Heart right ventricle (tissue), 16 donors: Measurements from ENCODE around the gene TMEM151B. TPM values are rescaled to one million over a fixed set of nuclear protein-coding genes. Genes with fewer than 3 reads are reported as not detected.

Source experiments
- ATAC-seq, 8 donors: fragments of 200-7000 bp; cut with Tn5 transposase; one replicate each; pipeline ENCODE4 v1.9.1; 2020; ENCODE audit warnings: mild to moderate bottlenecking in 8 of 8, moderate library complexity in 8 of 8, moderate number of reproducible peaks in 1 of 8
- DNase-seq, 2 donors: peaks; one replicate each; pipeline ENCODE4 v3.0.0-alpha.2; 2020
- H3K27ac ChIP-seq, 10 donors: fragments of 200-600 bp; sonication (generic) in 2 of 10; one replicate each; pipeline versions ENCODE4 v1.5.0 to v1.8.0; 2020 to 2022; ENCODE audit warnings: mild to moderate bottlenecking in 3 of 10
- H3K27me3 ChIP-seq, 7 donors: fragments of 200-600 bp; one replicate each; pipeline ENCODE4 v1.8.0; 2021 to 2022; ENCODE audit warnings: mild to moderate bottlenecking in 2 of 7
- H3K36me3 ChIP-seq, 9 donors: fragments of 200-600 bp; sonication (generic) in 1 of 9; one replicate each; pipeline versions ENCODE4 v1.5.0 to v1.8.0; 2020 to 2022; ENCODE audit warnings: mild to moderate bottlenecking in 2 of 9
- H3K4me1 ChIP-seq, 9 donors: fragments of 200-600 bp; sonication (generic) in 1 of 9; one replicate each; pipeline versions ENCODE4 v1.5.0 to v1.8.0; 2020 to 2022; ENCODE audit warnings: mild to moderate bottlenecking in 4 of 9
- H3K4me3 ChIP-seq, 10 donors: fragments of 200-600 bp; sonication (generic) in 2 of 10; one replicate each; pipeline versions ENCODE4 v1.5.0 to v1.8.0; 2020 to 2022; ENCODE audit warnings: mild to moderate bottlenecking in 7 of 10, moderate library complexity in 2 of 10
- H3K9me3 ChIP-seq, 11 donors: fragments of 200-600 bp in 10 of 11; sonication (generic) in 2 of 11; one replicate each; pipeline versions ENCODE4 v1.5.0 to v1.8.0; 2013 to 2022; ENCODE audit warnings: mild to moderate bottlenecking in 2 of 11, control low read depth in 1 of 11, moderate library complexity in 1 of 11
- CTCF ChIP-seq, 9 donors: fragments of 200-600 bp; sonication (generic) in 2 of 9; IDR thresholded peaks; one replicate each; pipeline versions ENCODE4 v1.5.0 to v1.8.0; 2021 to 2022; ENCODE audit warnings: antibody characterized with exemption in 9 of 9, mild to moderate bottlenecking in 5 of 9, moderate library complexity in 1 of 9
- WGBS, 2 donors: extraction: QIAGEN DNeasy Blood & Tissue Kit; methylation state at CpG; one replicate each; pipeline ENCODE4 v1.1.7; 2013; ENCODE audit warnings: inconsistent platforms in 1 of 2; 5-methylcytosine and 5-hydroxymethylcytosine counted together
- intact Hi-C, 10 donors: fragments of 100-400 bp; cut with DNase I; formaldehyde crosslinking; loops; one replicate each; pipeline versions ENCODE4 v1.11.1 to v1.14.2; 2022
- polyA plus RNA-seq, 2 donors: library from polyadenylated mRNA; stranded (reverse); fragments of 200-250 nt; gene quantifications; one replicate each; pipeline ENCODE4 v1.2.3, GENCODE V29; 2013
- total RNA-seq, 10 donors: library from RNA; stranded (reverse); fragmentation: NEBNext Ultra II Directional in 3 of 10; extraction: Animal tissue kit (Norgen Biotek cat#: 25700) in 3 of 10; gene quantifications; one replicate each; pipeline versions ENCODE4 v1.2.1 to v1.2.4, GENCODE V29; 2021 to 2023
- donor health status: Arrhythmogenic right ventricular cardiomyopathy.
- donor health status: ischemic (EF 13 %, LVEDD 7.1; RV severe dilation, severe dysfunction).
- donor health status: healthy with polysubstance abuse.
- donor health status: DM: no; HTN: yes; CAD: no.
- donor health status: DM: no; HTN: no; CAD: no.
- donor health status: ischemic (EF 25% LVEDD 6.9; RV normal size, moderate dysfunction).
- donor health status: ischemic (EF 25% LVEDD 5.7; RV mildly dilated, moderate dysfunction).
- donor health status: healthy.
- donor health status: DM: yes; HTN: yes; CAD: no.
- donor health status: Ischemic cardiomyopathy.
- donor health status: ischemic (EF 35%, LVEDD 5.7; RV mildly dilated, moderate dysfunction).
- donor health status: nonischemic (EF 11% LVEDD 7.7; RV severe dilation, severe dysfunction).
- donor health status: DM: yes; HTN: yes; CAD: no.
- donor health status: PGD.
- donor health status: ischemic (EF 29% LVEDD 5.4; RV normal size, mild dysfunction).
- donor health status: nonischemic (EF 23%, LVEDD 6.1; RV moderate dilation, normal function).

The TMEM151B gene
- total and polyA plus RNA-seq, 12 donors, result 0.09 to 2.2 (median 0.43) TPM; not detected in 4

GRCh38 chr6:44233567-44234100 is 36.6 kb upstream of the TMEM151B start:
- no peak for DNase-seq
- peak in 2 of 8 donors; percentile 4 to 42 for ATAC-seq
- no peak overlapping the region for H3K4me3 ChIP-seq

GRCh38 chr6:44234101-44235025 is 35.9 kb upstream of the TMEM151B start:
- intact Hi-C loops, result loop anchor here (1.0 to 10.0 kb wide), 10 partner anchors 13 to 140 kb away; no protein-coding TSS in a partner anchor
- Histone ChIP-seq H3K9me3 (no peaks in the 10 kb centered on the region), H3K4me1 (peaks cover 23 to 91% (median 64%) of the 10 kb centered on the region in 9 donors), H3K27ac (peak overlapping the region; percentile 52 to 98 (median 90)), H3K4me3 (no peak overlapping the region), H3K27me3 (no peaks in the 10 kb centered on the region), H3K36me3 (peaks cover 0 to 55% (median 24%) of the 10 kb centered on the region in 9 donors)
- peak; percentile 54 to 83 (median 71) for ATAC-seq
- peak; percentile 69 to 89 (median 86) for TF ChIP-seq CTCF (IDR thresholded peaks at IDR 0.05)
- WGBS, 2 donors, result 14 to 19% methylated on average over 5 of the region's 5 CpGs
- DNase-seq, result peak; percentile 89 to 90

More at GRCh38 chr6:44233567-44234100, 36.6 kb upstream of the TMEM151B start:
- peak overlapping the region; percentile 52 to 98 (median 90) for H3K27ac ChIP-seq
- H3K4me1 ChIP-seq, result peaks cover 23 to 97% (median 72%) of the 10 kb centered on the region in 9 donors
- no peaks in the 10 kb centered on the region for H3K27me3 ChIP-seq
- TF ChIP-seq CTCF (IDR thresholded peaks at IDR 0.05), result no peak
- peaks cover 0 to 56% (median 24%) of the 10 kb centered on the region in 9 donors for H3K36me3 ChIP-seq
- no peaks in the 10 kb centered on the region for H3K9me3 ChIP-seq
- intact Hi-C loops, result loop anchor here in 8 of 10 donors (1.0 to 10.0 kb wide), 8 partner anchors 12 to 139 kb away; no protein-coding TSS in a partner anchor
- WGBS, 2 donors, result 35 to 45% methylated on average over 14 of the region's 14 CpGs

GRCh38 chr6:44235269-44235668 is 35.0 kb upstream of the TMEM151B start:
- no peaks in the 10 kb centered on the region for H3K9me3 ChIP-seq
- TF ChIP-seq CTCF (IDR thresholded peaks at IDR 0.05), result no peak
- H3K4me3 ChIP-seq, result no peak overlapping the region
- DNase-seq (no peak), ATAC-seq (no peak)
- WGBS, 2 donors, result 63% methylated on average over 6 of the region's 6 CpGs
- peak overlapping the region in 9 of 10 donors; percentile 75 to 98 (median 90) for H3K27ac ChIP-seq
- intact Hi-C loops, result loop anchor here (2.0 to 10.0 kb wide), 7 partner anchors 14 to 140 kb away; no protein-coding TSS in a partner anchor
- no peaks in the 10 kb centered on the region for H3K27me3 ChIP-seq
- H3K36me3 ChIP-seq, result peaks cover 0 to 46% (median 24%) of the 10 kb centered on the region in 9 donors
- peaks cover 23 to 83% (median 57%) of the 10 kb centered on the region in 9 donors for H3K4me1 ChIP-seq

- WGBS, 2 donors, result 88% methylated on average over 6 of the region's 6 CpGs
- H3K4me1 ChIP-seq, result peaks cover 23 to 76% (median 55%) of the 10 kb centered on the region in 9 donors
- no peaks in the 10 kb centered on the region for H3K27me3 ChIP-seq
- H3K9me3 ChIP-seq, result no peaks in the 10 kb centered on the region
- peak overlapping the region in 8 of 10 donors; percentile 0 to 98 (median 94) for H3K27ac ChIP-seq
- TF ChIP-seq CTCF (IDR thresholded peaks at IDR 0.05), result no peak
- H3K4me3 ChIP-seq, result no peak overlapping the region
- no peak for ATAC-seq
- peaks cover 0 to 39% (median 24%) of the 10 kb centered on the region in 9 donors for H3K36me3 ChIP-seq
- intact Hi-C loops, result loop anchor here (2.0 to 10.0 kb wide), 7 partner anchors 15 to 141 kb away; no protein-coding TSS in a partner anchor
- DNase-seq, result no peak
Measured at GRCh38 chr6:44235891-44236516, 34.2 kb upstream of the TMEM151B start.
